Neural cell (in vitro differentiated cells): ENCODE data around the gene MUC5B.

Experiments used
- CTCF ChIP-seq: fragments of 450-650 bp; IDR thresholded peaks from 2 replicates; pipeline ENCODE4 v1.5.1; 2014; ENCODE audit warnings: antibody characterized with exemption, mild to moderate bottlenecking, moderate library complexity; ENCODE audit not compliant: poor library complexity, severe bottlenecking
- EP300 ChIP-seq: fragments of 450-650 bp; conservative IDR thresholded peaks from 2 replicates; pipeline ENCODE4 v1.6.1; 2014; ENCODE audit warnings: antibody characterized with exemption, mild to moderate bottlenecking, moderate library complexity; ENCODE audit not compliant: poor library complexity, severe bottlenecking
- EZH2 ChIP-seq: fragments of 200-600, 300-800 bp; shearing (Covaris generic), sonication (generic); IDR thresholded peaks from 2 replicates; pipeline ENCODE4 v1.6.1; 2014; ENCODE audit warnings: antibody characterized with exemption, low read length, borderline replicate concordance, mild to moderate bottlenecking; ENCODE audit not compliant: insufficient read depth, poor library complexity, severe bottlenecking
- MXI1 ChIP-seq: fragments of 450-650 bp; conservative IDR thresholded peaks from 2 replicates; pipeline ENCODE4 v1.6.1; 2014; ENCODE audit warnings: antibody characterized with exemption, mild to moderate bottlenecking; ENCODE audit not compliant: poor library complexity, severe bottlenecking
- POLR2AphosphoS5 ChIP-seq: IDR thresholded peaks from 2 replicates; pipeline ENCODE4 v1.6.1; 2012
- SMC3 ChIP-seq: fragments of 450-650 bp; conservative IDR thresholded peaks from 2 replicates; pipeline ENCODE4 v1.6.1; 2014; ENCODE audit warnings: antibody characterized with exemption, mild to moderate bottlenecking, moderate library complexity; ENCODE audit not compliant: poor library complexity
- TAF1 ChIP-seq: IDR thresholded peaks from 2 replicates; pipeline ENCODE4 v1.6.1; 2012; ENCODE audit warnings: low read depth
- TF ChIP-seq, protein P1 (sequence below): IDR thresholded peaks from 2 replicates; pipeline ENCODE4 v1.6.1; 2012; ENCODE audit warnings: borderline replicate concordance

DNA sequence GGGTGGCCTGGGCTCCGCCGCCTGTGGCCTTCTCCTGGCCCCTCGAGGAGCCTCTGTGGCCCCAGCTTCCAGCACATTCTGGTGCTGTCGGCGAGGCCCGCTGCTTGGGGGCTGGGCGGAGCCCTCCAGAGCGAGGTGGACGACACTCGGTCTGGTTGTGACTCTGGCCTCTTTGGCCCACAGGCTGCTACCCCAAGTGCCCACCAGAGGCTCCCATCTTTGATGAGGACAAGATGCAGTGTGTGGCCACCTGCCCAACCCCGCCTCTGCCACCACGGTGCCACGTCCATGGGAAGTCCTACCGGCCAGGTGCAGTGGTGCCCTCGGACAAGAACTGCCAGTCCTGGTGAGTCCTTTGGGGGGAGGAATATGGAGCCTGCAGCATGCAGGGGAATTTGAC lies 42.7 kb upstream of the MUC5B start:
- TF ChIP-seq MXI1 (no peak), CTCF (no peak), POLR2AphosphoS5 (no peak), EZH2 (no peak), EP300 (no peak), SMC3 (no peak), TAF1 (no peak)
- TF ChIP-seq, protein P1, sequence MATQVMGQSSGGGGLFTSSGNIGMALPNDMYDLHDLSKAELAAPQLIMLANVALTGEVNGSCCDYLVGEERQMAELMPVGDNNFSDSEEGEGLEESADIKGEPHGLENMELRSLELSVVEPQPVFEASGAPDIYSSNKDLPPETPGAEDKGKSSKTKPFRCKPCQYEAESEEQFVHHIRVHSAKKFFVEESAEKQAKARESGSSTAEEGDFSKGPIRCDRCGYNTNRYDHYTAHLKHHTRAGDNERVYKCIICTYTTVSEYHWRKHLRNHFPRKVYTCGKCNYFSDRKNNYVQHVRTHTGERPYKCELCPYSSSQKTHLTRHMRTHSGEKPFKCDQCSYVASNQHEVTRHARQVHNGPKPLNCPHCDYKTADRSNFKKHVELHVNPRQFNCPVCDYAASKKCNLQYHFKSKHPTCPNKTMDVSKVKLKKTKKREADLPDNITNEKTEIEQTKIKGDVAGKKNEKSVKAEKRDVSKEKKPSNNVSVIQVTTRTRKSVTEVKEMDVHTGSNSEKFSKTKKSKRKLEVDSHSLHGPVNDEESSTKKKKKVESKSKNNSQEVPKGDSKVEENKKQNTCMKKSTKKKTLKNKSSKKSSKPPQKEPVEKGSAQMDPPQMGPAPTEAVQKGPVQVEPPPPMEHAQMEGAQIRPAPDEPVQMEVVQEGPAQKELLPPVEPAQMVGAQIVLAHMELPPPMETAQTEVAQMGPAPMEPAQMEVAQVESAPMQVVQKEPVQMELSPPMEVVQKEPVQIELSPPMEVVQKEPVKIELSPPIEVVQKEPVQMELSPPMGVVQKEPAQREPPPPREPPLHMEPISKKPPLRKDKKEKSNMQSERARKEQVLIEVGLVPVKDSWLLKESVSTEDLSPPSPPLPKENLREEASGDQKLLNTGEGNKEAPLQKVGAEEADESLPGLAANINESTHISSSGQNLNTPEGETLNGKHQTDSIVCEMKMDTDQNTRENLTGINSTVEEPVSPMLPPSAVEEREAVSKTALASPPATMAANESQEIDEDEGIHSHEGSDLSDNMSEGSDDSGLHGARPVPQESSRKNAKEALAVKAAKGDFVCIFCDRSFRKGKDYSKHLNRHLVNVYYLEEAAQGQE: no peak
